GM19099 (cell line): Measurements from ENCODE around the gene TMEM135.

ENCODE experiments used
- POLR2A ChIP-seq: IDR thresholded peaks from 3 replicates; pipeline ENCODE4 v1.6.1; 2011; ENCODE audit warnings: low read depth; ENCODE audit not compliant: insufficient read length; ENCODE audit errors: extremely low read depth

The TMEM135 gene

DNA sequence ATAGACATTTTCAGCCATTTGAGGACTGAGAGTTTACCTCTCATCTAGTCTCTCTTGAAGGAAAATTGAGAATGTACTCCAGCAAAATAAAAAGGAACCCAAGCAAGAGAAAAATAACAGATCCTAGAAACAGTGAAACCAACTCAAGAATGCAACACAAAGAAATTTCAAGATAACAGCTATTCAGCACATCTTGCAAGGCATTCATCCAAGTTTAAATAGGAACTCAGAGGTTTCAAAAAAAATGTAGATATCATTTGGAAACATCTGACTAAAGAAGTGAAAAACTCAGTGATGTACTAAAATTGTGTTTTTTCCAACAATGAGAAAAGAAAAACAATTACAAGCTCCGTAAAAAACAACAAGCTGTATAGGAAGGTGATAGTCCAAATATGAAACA, 76.4 kb downstream of the TMEM135 start:
- TF ChIP-seq POLR2A: no peak

DNA sequence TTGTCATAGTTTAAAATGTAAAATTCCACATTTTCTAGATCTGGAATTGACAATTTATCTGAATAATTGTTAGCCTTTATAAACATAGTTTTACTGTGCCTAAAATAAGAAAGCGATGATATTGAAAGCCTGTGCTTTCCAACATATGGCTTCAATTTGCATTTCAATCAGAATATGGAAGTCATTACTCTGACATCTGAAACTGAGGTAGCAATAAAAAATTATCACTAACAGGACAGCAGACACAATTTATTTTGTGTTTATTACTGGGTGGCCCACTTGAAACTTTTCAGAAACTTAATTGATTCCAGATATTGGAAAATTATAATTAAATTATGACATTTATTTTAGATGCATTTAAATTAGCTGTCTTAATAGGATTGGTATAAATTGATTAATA, 78.5 kb downstream of the TMEM135 start:
- no peak for TF ChIP-seq POLR2A

- no peak for TF ChIP-seq POLR2A
Observed at GRCh38 chr11:87120937-87121336, 83.2 kb downstream of the TMEM135 start.

DNA sequence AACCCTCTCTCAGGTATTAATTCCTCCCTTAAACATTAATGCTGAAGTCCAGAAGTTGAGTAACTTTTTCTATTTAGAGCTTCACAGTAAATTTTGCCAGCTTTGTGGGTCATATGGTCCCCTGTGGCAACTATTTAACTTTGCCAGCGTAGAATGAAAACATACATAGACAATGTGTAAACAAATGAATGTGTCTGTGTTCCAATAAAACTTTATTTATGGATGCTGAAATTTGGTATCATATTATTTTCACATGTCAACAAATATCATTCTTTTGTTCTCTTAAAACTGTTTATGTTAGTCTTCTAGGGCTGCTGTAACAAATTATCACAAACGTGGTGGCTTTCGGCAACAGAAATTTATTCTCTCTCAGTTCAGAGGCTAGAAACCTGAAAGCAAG, 85.1 kb downstream of the TMEM135 start:
- no peak for TF ChIP-seq POLR2A

GRCh38 chr11:87125257-87125656, 87.5 kb downstream of the TMEM135 start:
- no peak for TF ChIP-seq POLR2A

DNA sequence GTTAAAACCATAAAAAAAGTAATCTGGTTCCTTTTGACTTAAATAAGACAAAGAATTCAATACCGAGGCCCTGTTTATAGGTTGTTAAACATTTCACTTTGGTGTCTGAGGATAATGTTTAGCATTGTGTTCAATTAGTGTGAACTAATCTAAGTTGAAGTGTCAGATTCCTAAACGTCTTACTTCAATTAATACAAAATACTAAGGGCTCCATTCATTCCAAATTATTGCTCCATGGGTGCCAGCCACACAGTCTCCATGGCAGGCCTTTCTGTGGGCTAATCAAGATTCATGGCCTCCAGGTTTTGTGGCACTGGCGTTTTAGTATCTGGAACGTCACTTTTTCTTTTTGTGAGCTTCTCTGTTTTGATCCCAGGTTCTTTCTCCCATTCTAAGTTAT, 89.4 kb downstream of the TMEM135 start:
- TF ChIP-seq POLR2A: no peak

DNA sequence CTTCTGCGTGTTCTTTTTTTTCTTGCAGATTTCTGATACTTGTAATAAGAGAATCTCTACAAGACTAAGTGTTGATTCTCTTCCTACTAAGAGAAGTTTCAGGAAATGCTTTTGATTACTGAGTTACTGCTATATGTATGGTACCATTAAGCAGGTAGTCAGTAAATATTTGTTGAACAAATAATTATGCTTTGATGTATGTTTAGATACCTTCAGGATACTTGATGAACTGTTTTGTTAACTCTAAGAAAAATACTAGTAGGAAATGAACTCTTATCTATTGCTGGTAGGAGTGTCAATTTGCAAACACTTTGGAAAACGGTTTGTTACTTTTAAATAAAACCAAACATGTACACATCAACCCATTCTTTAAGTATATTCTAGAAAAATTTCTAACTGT, 90.6 kb downstream of the TMEM135 start:
- no peak for TF ChIP-seq POLR2A

- TF ChIP-seq POLR2A: no peak
Observed at GRCh38 chr11:87134524-87135106, 96.9 kb downstream of the TMEM135 start.

DNA sequence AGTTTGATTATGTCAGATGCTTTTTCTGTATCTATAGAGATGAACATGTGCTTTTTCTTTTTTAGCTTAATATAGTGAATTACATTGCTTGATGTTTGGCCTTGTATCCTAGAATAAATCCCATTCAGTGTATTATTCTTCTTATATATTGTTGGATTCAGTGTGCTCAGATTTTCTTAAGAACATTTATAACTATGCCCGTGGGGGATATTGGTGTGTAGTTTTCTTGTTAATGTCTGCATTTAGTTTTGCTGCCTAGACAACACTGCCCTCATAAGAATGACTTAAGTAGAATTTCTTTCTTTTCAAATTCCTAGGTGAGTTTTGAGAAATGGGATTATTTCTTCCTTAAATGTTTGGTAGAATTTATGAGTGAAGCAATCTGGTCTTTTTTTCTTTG, 98.5 kb downstream of the TMEM135 start:
- no peak for TF ChIP-seq POLR2A

DNA sequence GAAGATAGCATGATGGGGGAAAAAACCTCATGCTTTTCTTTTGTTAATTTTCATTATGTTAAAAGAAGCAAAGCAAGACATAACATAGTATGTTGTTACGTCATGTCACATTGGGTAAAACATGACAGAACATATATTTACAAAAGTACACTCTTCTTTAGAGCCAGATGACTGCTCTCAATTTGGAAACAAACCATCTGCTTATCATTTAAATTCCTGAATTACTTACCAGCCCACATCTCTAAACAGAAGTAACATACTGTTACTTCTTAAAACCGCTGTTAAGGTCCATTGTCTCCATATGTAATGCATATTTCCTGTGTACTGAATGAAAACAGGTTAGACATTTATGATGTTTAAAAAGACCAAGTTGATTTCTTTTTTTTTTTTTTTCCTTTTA, 100.0 kb downstream of the TMEM135 start:
- TF ChIP-seq POLR2A: no peak

- TF ChIP-seq POLR2A: no peak
Observed at GRCh38 chr11:87139475-87139874, 101.7 kb downstream of the TMEM135 start.

DNA sequence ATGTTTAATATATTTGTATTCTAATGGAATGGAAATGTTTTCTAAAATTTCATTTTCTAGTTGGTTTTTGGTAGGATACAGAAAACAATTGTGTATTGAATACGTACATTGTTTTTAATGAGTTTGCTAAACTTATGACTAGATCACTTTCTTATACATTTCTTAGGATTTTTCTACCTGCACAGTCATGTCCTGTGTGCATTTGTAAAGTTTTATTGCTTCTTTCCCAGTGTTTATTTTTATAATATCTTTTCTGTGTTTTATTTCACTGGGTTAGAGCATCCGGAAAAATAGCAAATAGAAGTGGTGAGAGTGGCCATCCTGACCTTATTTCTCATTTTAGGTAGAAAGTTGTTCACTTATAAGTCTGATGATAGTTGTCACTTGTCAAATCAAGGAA, 103.6 kb downstream of the TMEM135 start:
- no peak for TF ChIP-seq POLR2A

- TF ChIP-seq POLR2A: no peak
Observed at GRCh38 chr11:87141980-87142514, 104.3 kb downstream of the TMEM135 start.

GRCh38 chr11:87142594-87142993, 104.9 kb downstream of the TMEM135 start:
- TF ChIP-seq POLR2A: no peak

DNA sequence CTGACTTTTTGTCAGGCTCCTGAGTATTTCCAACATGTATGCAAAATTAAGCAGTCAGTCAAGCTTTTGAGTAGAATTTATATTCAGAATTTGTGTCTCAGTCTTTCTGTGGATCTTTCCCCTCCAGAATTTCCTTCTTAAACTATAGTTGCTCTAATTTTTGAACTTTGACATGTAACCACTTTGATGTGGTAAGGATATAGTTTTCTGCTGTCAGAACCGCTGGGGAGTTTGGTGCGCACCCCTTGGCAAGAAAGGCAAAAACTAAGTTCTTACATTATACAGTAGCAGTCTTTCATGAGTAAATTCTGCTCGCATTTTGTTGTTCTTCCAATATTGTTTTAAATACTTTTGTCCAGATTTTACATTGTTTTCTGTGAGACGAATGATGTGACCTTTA, 105.9 kb downstream of the TMEM135 start:
- TF ChIP-seq POLR2A: no peak

GRCh38 chr11:87144252-87144651, 106.5 kb downstream of the TMEM135 start:
- TF ChIP-seq POLR2A: no peak

DNA sequence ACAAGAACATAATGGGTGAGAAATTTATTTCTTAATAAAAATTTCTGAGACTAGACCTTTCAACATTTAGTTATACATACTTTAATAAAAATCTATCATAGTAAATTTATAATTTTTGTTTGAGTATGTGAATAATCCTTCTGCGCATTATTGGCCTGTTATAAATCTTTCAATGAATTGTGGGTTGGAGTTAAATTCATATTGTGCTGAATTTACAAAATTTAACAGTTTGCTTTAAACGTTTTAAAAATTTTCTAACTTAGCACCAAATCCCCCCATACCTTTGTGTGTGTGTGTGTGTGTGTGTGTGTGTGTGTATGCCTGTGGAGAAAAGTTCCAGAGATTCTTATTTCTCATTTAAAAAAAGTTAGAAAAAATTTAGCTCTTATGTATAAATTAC, 111.0 kb downstream of the TMEM135 start:
- no peak for TF ChIP-seq POLR2A

GRCh38 chr11:87150936-87151335, 113.2 kb downstream of the TMEM135 start:
- no peak for TF ChIP-seq POLR2A

- no peak for TF ChIP-seq POLR2A
Observed at GRCh38 chr11:87154246-87154645, 116.5 kb downstream of the TMEM135 start.
